Duodenal mucosa (tissue), 2 donors: ENCODE data around the gene MCRS1.
"Not testable (repeated sequence)": the region's sequence is repeated elsewhere in the genome, so short reads cannot be mapped to it uniquely, and the experiment has no call there.

Experiments used
- H3K27ac ChIP-seq: one replicate; pipeline ENCODE4 v1.7.0; 2013; ENCODE audit warnings: low read depth, low read length
- H3K27me3 ChIP-seq, 2 donors: one replicate each; pipeline ENCODE4 v1.7.0; 2013; ENCODE audit warnings: low read length in 2 of 2, control low read depth in 1 of 2; ENCODE audit not compliant: insufficient read depth in 2 of 2, control insufficient read depth in 1 of 2
- H3K36me3 ChIP-seq, 2 donors: one replicate each; pipeline ENCODE4 v1.7.0; 2013; ENCODE audit warnings: low read length in 2 of 2, control low read depth in 1 of 2; ENCODE audit not compliant: insufficient read depth in 2 of 2, control insufficient read depth in 1 of 2
- H3K4me1 ChIP-seq, 2 donors: one replicate each; pipeline ENCODE4 v1.7.0; 2013; ENCODE audit warnings: low read length in 2 of 2, control low read depth in 1 of 2; ENCODE audit not compliant: insufficient read depth in 2 of 2, control insufficient read depth in 1 of 2
- H3K4me3 ChIP-seq, 2 donors: one replicate each; pipeline ENCODE4 v1.7.0; 2013; ENCODE audit warnings: low read length in 2 of 2, low read depth in 1 of 2
- H3K9ac ChIP-seq, 2 donors: one replicate each; pipeline ENCODE4 v1.7.0; 2013; ENCODE audit warnings: low read length in 2 of 2, low read depth in 1 of 2
- H3K9me3 ChIP-seq, 2 donors: one replicate each; pipeline ENCODE4 v1.7.0; 2013; ENCODE audit warnings: low read length in 2 of 2, control low read depth in 1 of 2; ENCODE audit not compliant: control insufficient read depth in 1 of 2

The MCRS1 gene, protein sequence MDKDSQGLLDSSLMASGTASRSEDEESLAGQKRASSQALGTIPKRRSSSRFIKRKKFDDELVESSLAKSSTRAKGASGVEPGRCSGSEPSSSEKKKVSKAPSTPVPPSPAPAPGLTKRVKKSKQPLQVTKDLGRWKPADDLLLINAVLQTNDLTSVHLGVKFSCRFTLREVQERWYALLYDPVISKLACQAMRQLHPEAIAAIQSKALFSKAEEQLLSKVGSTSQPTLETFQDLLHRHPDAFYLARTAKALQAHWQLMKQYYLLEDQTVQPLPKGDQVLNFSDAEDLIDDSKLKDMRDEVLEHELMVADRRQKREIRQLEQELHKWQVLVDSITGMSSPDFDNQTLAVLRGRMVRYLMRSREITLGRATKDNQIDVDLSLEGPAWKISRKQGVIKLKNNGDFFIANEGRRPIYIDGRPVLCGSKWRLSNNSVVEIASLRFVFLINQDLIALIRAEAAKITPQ

DNA sequence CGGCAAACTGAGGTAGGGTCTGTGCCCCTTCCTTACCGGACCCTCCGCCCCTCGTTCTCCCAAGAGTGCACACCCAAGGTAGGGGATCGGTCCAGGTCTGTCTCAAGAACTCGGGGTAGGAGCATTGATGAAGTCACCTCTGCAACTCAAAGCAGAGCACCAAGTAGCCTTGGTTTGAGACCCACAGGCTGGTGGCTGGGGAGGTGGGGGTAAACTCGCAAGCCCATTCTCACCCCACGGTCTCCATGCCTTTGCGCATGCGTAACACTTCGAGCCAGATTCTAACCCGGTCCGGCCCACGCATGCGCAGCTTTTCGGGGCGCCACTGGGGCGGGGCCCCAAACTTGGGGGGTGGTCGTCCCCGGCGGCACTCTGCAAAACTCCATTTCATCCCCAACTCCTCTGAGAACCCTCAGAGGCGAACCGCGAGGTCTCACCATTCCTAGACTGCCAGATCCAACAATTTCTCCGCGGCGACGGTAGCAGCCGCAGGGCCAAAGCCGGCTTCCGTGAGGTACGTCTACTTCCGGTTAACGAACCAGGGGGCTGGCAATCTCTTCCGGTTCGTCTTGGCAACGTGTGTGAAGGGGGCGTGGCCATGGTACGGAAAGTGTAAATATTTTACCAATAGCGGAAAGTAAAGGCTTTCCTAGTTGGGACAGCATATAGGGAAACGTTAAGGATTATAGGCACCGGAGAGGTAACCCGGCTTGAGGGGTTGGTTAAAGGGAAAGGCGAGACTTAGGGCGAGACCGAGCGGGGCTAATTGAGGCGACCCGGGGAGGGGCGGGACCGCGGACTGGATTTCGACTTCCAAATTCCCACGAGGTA, at the start of gene MCRS1:
TSS of gene MCRS1 (minus strand) at position 532 of the 831 bp plus-strand sequence. CDS start 1,411 bp downstream, outside the sequence.
- Histone ChIP-seq H3K27ac (peak within 1 kb of the TSS; percentile 81), H3K36me3 (peaks cover 11 to 32% of the 10 kb centered on the region in 2 donors), H3K9ac (peak within 1 kb of the TSS; percentile 84 to 90), H3K4me1 (peaks cover 14 to 16% of the 10 kb centered on the region in 2 donors), H3K4me3 (peak within 1 kb of the TSS; percentile 93 to 99), H3K9me3 (no peaks in the 10 kb centered on the region), H3K27me3 (no peaks in the 10 kb centered on the region)

DNA sequence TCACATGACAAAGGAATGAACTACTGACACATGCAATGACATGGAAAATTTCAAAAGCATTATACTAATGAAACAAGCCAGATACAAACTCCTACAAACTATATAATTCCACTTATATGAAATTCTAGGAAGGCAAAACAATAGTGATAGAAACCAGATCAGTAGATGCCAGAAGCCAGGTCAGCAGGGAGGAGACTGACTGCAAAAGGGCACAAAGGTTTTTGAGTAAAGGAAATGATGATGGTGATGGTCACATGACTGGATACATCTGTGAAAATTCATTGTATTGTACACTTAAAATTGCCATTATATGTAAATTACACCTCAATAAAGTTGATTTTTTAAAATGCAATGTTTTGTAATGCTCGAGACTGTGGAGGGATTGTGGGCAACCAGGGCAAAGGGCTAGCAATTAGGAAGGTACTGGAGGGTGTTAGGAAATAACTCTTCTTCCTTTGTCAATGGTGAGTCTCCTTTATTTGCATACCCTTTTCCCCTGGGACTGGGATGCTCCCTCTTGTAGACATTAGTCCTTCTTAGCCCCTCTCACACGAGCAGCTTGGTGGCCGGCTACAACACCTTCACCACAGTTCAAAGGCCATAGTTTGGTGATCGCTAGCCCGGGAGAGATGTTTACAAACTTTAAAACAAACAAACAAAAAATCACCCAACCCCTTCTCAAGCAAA, 48.7 kb upstream of the MCRS1 start:
- Histone ChIP-seq H3K27ac (no peak overlapping the region), H3K9me3 (no peaks in the 10 kb centered on the region), H3K27me3 (no peaks in the 10 kb centered on the region), H3K4me3 (no peak overlapping the region), H3K4me1 (peaks cover 3 to 6% of the 10 kb centered on the region in 2 donors), H3K36me3 (no peaks in the 10 kb centered on the region), H3K9ac (no peak overlapping the region)

DNA sequence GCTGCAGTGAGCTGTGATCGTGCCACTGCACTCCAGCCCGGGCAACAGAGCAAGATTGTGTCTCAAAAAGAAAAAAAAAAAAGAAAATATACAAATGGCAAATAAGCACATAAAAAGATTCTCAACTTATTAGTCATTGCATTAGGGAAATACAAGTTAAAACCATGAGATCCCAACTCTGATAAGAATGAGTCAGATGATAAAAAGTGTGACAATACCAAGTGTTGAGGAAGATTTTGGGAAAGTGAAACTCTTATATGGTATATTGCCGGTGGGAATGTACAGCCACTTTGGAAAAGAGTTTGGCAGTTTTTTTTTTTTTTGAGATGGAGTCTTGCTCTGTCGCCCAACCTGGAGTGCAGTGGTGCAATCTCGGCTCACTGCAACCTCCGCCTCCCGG, 47.8 kb upstream of the MCRS1 start:
- Histone ChIP-seq H3K9me3 (no peaks in the 10 kb centered on the region), H3K36me3 (no peaks in the 10 kb centered on the region), H3K27me3 (no peaks in the 10 kb centered on the region), H3K9ac (no peak overlapping the region), H3K4me1 (no peaks in the 10 kb centered on the region), H3K27ac (no peak overlapping the region), H3K4me3 (no peak overlapping the region)

GRCh38 chr12:49612210-49612609, 44.3 kb upstream of the MCRS1 start:
- H3K36me3 ChIP-seq = no peaks in the 10 kb centered on the region
- no peaks in the 10 kb centered on the region for H3K4me1 ChIP-seq
- no peak overlapping the region for H3K9ac ChIP-seq
- no peaks in the 10 kb centered on the region for H3K27me3 ChIP-seq
- no peaks in the 10 kb centered on the region for H3K9me3 ChIP-seq
- no peak overlapping the region for H3K4me3 ChIP-seq
- no peak overlapping the region for H3K27ac ChIP-seq

DNA sequence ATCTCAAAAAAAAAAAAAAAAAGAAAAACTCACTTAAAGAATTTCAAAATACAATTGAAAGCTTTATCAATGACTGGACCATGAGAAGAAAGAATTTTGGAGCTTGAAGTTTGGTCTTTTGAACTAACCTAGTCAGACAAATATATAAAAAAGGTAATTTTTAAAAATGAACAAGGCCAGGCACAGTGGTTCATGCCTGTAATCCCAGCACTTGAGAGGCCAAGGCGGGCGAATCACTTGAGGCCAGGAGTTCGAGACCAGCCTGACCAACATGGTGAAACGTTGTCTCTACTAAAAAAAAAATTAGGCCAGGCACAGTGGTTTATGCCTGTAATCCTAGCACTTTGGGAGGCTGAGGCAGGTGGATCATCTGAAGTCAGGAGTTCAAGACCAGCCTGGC, 42.8 kb upstream of the MCRS1 start:
- not testable (repeated sequence) for H3K9me3 ChIP-seq, H3K4me3 ChIP-seq, H3K9ac ChIP-seq, H3K27me3 ChIP-seq, H3K36me3 ChIP-seq, H3K4me1 ChIP-seq, H3K27ac ChIP-seq

DNA sequence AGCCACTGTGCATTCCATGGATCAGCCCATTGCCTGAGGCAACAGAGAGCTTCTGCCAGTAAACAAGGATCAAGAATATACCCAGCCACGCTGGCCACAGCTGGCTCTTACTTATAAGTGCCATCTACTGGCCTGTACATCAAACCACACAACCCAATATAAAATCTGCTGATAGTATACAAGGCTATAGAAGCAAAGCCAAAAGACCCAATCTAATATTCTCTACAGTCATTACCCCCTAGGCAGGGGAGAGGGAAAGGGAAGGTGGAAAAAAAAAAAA, 41.9 kb upstream of the MCRS1 start:
- Histone ChIP-seq H3K27ac (no peak overlapping the region), H3K4me3 (no peak overlapping the region)

GRCh38 chr12:49609059-49609874, 41.3 kb upstream of the MCRS1 start:
- no peak overlapping the region for H3K4me3 ChIP-seq
- no peaks in the 10 kb centered on the region for H3K4me1 ChIP-seq
- H3K36me3 ChIP-seq = no peaks in the 10 kb centered on the region
- H3K9ac ChIP-seq = no peak overlapping the region
- H3K9me3 ChIP-seq = no peaks in the 10 kb centered on the region
- H3K27me3 ChIP-seq = no peaks in the 10 kb centered on the region
- no peak overlapping the region for H3K27ac ChIP-seq

More for the DNA sequence above, 41.9 kb upstream of the MCRS1 start:
- Histone ChIP-seq H3K4me1 (no peaks in the 10 kb centered on the region), H3K36me3 (no peaks in the 10 kb centered on the region), H3K27me3 (no peaks in the 10 kb centered on the region), H3K9ac (no peak overlapping the region), H3K9me3 (no peaks in the 10 kb centered on the region)

GRCh38 chr12:49605539-49605938, 37.6 kb upstream of the MCRS1 start, which contains the start of gene FAM186B:
FAM186B (minus strand) TSS chr12:49605639; CDS start chr12:49605477, 162 bp downstream.
- not testable (repeated sequence) for H3K9ac ChIP-seq, H3K27ac ChIP-seq, H3K4me1 ChIP-seq, H3K9me3 ChIP-seq, H3K36me3 ChIP-seq, H3K27me3 ChIP-seq, H3K4me3 ChIP-seq

DNA sequence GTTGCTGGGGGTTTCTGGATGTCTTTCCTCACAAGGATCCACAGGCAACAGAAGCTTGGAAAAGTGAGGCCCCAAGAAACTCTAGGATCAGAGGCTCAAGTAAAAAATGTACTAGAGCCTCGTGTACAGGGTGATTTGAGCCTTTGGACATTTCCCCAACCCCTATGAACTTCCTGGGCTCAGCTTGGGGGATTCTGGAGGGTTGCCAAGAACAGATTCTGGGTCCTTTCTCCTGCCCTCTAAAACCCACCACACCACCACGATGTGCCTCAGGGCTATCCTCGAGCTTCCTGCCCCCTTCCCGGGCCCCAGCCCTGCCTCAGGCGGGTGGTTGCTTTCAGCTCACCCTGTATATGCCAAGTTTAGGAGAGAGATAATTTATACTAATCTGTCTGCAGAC, 36.9 kb upstream of the MCRS1 start:
- no peaks in the 10 kb centered on the region for H3K27me3 ChIP-seq
- no peaks in the 10 kb centered on the region for H3K9me3 ChIP-seq
- H3K9ac ChIP-seq = no peak overlapping the region
- H3K36me3 ChIP-seq = no peaks in the 10 kb centered on the region
- H3K4me3 ChIP-seq = no peak overlapping the region
- H3K4me1 ChIP-seq = no peaks in the 10 kb centered on the region
- no peak overlapping the region for H3K27ac ChIP-seq
